Neural cell (in vitro differentiated cells): ENCODE measurements around the gene CLNK.

Experiments used
- EP300 ChIP-seq: fragments of 450-650 bp; conservative IDR thresholded peaks from 2 replicates; pipeline ENCODE4 v1.6.1; 2014; ENCODE audit warnings: antibody characterized with exemption, mild to moderate bottlenecking, moderate library complexity; ENCODE audit not compliant: poor library complexity, severe bottlenecking
- EZH2 ChIP-seq: fragments of 200-600, 300-800 bp; shearing (Covaris generic), sonication (generic); IDR thresholded peaks from 2 replicates; pipeline ENCODE4 v1.6.1; 2014; ENCODE audit warnings: antibody characterized with exemption, low read length, borderline replicate concordance, mild to moderate bottlenecking; ENCODE audit not compliant: insufficient read depth, poor library complexity, severe bottlenecking
- MXI1 ChIP-seq: fragments of 450-650 bp; conservative IDR thresholded peaks from 2 replicates; pipeline ENCODE4 v1.6.1; 2014; ENCODE audit warnings: antibody characterized with exemption, mild to moderate bottlenecking; ENCODE audit not compliant: poor library complexity, severe bottlenecking
- POLR2AphosphoS5 ChIP-seq: IDR thresholded peaks from 2 replicates; pipeline ENCODE4 v1.6.1; 2012
- RAD21 ChIP-seq: fragments of 450-650 bp; conservative IDR thresholded peaks from 2 replicates; pipeline ENCODE4 v1.6.1; 2014; ENCODE audit warnings: antibody characterized with exemption, mild to moderate bottlenecking, moderate library complexity
- SMC3 ChIP-seq: fragments of 450-650 bp; conservative IDR thresholded peaks from 2 replicates; pipeline ENCODE4 v1.6.1; 2014; ENCODE audit warnings: antibody characterized with exemption, mild to moderate bottlenecking, moderate library complexity; ENCODE audit not compliant: poor library complexity
- TAF1 ChIP-seq: IDR thresholded peaks from 2 replicates; pipeline ENCODE4 v1.6.1; 2012; ENCODE audit warnings: low read depth
- TF ChIP-seq, protein P1 (sequence below): fragments of 450-650 bp; IDR thresholded peaks from 2 replicates; pipeline ENCODE4 v1.5.1; 2014; ENCODE audit warnings: antibody characterized with exemption, mild to moderate bottlenecking, moderate library complexity; ENCODE audit not compliant: poor library complexity, severe bottlenecking
- TF ChIP-seq, protein P2 (sequence below): IDR thresholded peaks from 2 replicates; pipeline ENCODE4 v1.6.1; 2012; ENCODE audit warnings: borderline replicate concordance

DNA sequence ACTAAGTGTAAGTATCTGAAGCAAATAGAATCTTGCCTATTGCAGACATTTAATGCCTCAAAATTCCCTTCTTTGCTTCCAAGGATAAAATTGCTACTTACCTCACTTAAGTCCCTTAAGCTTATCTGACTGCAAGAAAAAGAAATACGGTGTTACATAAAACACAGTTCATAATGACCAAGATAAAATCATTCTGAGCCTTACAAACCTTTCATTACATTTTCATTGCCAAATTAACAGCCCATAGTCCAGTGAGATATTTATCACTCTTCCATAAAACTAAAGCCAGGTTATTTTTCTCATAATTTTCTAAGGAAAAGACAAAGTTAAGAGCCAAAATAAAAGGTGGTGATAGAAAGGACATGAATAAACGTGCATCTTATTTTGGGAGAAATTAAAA is 152.4 kb downstream of the CLNK start:
- no peak for TF ChIP-seq EZH2
- TF ChIP-seq, protein P1, sequence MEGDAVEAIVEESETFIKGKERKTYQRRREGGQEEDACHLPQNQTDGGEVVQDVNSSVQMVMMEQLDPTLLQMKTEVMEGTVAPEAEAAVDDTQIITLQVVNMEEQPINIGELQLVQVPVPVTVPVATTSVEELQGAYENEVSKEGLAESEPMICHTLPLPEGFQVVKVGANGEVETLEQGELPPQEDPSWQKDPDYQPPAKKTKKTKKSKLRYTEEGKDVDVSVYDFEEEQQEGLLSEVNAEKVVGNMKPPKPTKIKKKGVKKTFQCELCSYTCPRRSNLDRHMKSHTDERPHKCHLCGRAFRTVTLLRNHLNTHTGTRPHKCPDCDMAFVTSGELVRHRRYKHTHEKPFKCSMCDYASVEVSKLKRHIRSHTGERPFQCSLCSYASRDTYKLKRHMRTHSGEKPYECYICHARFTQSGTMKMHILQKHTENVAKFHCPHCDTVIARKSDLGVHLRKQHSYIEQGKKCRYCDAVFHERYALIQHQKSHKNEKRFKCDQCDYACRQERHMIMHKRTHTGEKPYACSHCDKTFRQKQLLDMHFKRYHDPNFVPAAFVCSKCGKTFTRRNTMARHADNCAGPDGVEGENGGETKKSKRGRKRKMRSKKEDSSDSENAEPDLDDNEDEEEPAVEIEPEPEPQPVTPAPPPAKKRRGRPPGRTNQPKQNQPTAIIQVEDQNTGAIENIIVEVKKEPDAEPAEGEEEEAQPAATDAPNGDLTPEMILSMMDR, result no peak
- TF ChIP-seq RAD21, result no peak
- TF ChIP-seq, protein P2, sequence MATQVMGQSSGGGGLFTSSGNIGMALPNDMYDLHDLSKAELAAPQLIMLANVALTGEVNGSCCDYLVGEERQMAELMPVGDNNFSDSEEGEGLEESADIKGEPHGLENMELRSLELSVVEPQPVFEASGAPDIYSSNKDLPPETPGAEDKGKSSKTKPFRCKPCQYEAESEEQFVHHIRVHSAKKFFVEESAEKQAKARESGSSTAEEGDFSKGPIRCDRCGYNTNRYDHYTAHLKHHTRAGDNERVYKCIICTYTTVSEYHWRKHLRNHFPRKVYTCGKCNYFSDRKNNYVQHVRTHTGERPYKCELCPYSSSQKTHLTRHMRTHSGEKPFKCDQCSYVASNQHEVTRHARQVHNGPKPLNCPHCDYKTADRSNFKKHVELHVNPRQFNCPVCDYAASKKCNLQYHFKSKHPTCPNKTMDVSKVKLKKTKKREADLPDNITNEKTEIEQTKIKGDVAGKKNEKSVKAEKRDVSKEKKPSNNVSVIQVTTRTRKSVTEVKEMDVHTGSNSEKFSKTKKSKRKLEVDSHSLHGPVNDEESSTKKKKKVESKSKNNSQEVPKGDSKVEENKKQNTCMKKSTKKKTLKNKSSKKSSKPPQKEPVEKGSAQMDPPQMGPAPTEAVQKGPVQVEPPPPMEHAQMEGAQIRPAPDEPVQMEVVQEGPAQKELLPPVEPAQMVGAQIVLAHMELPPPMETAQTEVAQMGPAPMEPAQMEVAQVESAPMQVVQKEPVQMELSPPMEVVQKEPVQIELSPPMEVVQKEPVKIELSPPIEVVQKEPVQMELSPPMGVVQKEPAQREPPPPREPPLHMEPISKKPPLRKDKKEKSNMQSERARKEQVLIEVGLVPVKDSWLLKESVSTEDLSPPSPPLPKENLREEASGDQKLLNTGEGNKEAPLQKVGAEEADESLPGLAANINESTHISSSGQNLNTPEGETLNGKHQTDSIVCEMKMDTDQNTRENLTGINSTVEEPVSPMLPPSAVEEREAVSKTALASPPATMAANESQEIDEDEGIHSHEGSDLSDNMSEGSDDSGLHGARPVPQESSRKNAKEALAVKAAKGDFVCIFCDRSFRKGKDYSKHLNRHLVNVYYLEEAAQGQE, result no peak
- TF ChIP-seq MXI1, result no peak
- TF ChIP-seq POLR2AphosphoS5, result no peak
- no peak for TF ChIP-seq EP300
- TF ChIP-seq TAF1, result no peak
- no peak for TF ChIP-seq SMC3
